ENCODE results near the gene KDM4E.

KDM4E gene

GRCh38 chr11:95054356-95054755 is 29.3 kb downstream of the KDM4E start:
- no peak for DNase-seq

DNA sequence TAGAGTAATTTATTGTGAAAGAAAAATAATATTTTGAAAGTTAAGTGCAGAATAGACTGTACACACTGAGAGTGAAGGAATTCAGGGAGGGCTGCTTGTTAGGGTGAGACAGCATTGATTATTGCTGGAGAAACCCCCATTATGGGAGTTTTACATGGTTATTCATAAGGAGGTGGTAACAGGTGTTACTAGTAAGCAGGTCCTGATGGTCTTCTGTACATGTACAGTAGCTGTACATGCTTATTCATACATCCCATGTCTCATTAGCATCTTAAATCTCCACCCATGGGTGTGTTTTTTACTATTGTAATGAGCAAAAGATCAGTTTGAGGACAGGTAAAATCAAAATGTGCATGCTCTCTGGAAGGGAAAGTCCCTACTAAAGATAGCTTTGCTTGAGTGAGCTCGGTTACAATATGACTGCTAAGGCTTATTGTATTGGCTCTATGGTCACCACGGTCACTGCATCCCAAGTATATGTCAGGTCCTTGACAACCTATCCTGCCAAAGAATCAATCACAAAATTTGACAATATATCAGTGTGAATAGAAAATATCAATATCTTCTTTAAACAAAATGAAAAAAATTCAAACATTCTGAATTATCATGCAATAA is 30.3 kb downstream of the KDM4E start:
- DNase-seq, result no peak

DNA sequence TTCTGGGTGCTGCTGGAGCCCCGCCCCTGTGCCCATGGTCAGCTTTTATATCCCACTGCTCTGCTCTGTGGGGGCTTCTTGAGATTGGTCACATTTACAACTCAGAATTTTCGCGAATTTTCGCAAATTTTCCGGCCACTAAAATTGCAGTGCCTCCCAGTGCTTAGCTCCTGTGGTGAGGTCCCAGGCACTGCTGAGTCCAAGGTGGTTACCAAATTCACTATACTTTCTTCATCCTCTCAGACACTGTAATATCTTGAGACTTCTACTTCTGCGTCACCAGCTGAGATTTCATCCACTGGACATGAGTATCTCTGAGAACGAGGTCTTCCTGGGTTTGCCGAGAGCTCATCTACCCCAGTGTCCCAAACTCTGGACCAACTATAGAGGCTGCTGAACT is 32.9 kb downstream of the KDM4E start:
- DNase-seq, result no peak

- no peak for DNase-seq
Measured at GRCh38 chr11:95058621-95059020, 33.6 kb downstream of the KDM4E start.

DNA sequence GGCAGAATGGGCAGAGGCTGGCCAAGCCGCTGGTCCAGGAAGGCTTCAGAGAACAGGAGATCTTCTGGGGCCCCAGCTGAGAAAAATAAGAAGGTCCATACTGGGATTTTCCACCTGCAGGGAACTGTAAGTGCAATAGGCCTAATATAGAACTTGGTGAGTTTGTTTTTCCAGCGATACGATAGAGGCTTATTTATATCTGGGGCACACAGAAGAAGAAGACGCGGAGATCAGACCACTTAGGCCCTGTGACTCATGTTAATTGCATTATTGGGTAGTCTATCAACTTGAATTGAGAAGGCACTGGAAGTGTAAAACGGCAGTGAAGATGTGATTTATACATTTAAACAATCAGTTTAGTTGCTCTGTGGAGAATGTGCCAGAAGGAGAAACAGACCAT is 34.0 kb downstream of the KDM4E start:
- DNase-seq, result no peak

DNA sequence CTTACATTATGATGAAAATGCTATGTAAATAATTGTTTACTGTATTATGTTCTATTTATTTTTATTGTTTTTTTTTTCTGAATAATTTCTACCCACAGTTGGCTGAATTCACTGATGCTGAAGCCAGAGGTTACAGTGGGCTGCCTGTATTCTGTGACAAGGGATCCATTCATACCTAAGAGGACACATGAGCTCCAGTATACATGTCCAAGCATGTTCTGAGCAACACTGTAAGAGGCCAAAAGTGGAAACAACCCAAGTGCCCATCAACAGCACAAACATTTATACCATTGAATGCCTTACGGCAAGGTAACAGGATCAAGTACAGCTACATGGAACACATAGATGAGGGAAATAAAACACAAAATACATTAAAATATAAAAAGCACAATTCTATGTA is 40.3 kb downstream of the KDM4E start:
- DNase-seq, result no peak

DNA sequence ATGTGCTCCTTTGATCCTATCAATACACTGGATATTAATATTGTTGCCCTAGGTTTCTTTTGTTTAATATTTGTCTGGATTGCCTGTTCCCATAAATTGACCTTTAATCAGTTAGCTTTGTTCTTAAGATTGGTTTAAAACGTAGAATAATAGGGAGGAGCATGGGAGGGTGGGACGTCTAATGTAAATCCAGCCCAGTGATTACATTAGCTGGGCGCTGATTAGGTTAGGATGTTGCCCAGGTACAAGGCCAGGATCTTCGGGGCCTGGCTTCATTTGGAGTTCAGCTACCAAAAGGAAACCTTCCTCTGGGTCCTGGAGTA is 41.6 kb downstream of the KDM4E start, which contains the start of gene SRSF8:
SRSF8 (plus strand) TSS at position 204 of the 323 bp plus-strand sequence. CDS start 308 bp downstream, outside the sequence.
- no peak for DNase-seq

DNA sequence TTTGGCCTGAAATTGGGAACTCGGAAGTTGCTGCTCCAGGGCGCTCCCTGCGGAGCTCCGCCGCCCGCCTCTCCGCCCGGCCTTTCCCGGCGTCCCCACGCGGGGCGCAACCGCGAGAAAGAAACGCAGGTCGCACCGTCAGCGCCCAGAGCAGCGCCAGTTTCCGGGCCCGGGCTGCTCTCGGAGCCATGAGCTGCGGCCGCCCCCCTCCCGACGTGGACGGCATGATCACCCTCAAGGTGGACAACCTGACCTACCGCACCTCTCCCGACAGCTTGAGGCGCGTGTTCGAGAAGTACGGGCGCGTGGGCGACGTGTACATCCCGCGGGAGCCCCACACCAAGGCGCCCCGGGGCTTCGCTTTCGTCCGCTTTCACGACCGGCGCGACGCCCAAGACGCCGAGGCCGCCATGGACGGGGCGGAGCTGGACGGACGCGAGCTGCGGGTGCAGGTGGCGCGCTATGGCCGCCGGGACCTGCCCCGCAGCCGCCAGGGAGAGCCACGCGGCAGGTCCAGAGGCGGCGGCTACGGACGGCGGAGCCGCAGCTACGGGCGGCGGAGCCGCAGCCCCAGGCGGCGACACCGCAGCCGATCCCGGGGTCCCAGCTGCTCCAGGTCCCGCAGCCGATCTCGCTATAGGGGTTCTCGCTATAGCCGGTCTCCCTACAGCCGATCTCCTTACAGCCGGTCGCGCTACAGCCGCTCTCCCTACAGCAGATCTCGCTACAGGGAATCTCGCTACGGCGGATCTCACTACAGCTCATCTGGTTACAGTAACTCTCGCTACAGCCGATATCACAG is 42.2 kb downstream of the KDM4E start:
- peak; percentile 65 for DNase-seq

GRCh38 chr11:95067841-95068219 is 42.8 kb downstream of the KDM4E start:
- DNase-seq, result no peak

DNA sequence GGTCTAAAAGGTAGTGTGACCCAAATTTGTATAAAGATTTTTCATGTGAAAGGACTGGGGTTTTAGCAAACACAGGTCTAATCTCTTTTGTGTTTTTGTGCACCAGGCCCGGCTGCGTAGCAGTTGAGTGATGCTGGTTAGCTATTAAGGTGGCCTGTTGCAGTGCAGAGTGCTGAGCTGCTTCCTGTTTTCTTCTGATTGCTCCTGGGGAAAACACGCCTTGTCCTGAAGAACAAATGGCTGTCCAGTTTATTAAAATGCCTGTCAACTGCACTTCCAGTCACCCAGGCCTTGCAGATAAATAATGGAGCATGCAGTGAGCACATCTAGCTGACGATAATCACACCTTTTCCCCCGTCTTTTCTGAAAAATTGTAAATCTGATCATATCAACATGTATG is 43.5 kb downstream of the KDM4E start:
- DNase-seq, result peak; percentile 77

DNA sequence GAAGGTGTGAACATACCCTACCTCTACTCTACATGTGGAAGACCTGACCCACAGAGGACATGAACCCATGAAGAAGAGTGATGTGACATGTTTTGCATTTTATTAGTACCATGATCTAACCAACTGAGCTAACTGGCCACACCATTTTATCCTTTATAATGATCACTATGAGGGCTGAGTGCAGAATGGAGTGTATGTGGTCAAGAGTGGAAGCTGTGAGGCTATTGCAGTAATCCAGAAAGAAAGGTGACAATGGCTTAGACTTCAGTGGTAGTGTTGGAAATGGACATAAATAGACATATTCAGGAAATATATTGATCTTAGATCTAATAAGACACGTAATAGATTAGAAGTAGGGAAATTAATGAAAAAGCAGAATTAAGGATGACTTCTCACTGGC is 45.4 kb downstream of the KDM4E start:
- DNase-seq, result no peak

DNA sequence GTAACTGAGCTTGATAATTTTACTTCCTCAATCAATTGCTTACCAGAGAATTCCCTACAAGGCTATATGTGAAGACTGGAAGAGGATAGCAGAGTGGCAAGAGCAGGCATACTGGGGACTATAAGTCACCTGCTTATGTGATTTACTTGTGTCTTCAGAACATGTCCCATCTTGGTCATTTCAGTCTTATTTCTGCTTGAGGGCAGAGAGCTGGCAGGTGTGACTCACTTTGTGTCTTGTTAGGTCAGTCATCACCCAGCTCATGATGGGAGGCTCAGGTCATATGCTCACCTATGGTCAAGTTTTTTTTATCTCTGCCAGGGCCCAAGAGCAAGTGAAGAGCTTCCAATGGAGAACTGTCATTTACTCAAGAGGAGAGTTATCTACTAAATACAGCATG is 47.9 kb downstream of the KDM4E start:
- DNase-seq, result no peak

DNA sequence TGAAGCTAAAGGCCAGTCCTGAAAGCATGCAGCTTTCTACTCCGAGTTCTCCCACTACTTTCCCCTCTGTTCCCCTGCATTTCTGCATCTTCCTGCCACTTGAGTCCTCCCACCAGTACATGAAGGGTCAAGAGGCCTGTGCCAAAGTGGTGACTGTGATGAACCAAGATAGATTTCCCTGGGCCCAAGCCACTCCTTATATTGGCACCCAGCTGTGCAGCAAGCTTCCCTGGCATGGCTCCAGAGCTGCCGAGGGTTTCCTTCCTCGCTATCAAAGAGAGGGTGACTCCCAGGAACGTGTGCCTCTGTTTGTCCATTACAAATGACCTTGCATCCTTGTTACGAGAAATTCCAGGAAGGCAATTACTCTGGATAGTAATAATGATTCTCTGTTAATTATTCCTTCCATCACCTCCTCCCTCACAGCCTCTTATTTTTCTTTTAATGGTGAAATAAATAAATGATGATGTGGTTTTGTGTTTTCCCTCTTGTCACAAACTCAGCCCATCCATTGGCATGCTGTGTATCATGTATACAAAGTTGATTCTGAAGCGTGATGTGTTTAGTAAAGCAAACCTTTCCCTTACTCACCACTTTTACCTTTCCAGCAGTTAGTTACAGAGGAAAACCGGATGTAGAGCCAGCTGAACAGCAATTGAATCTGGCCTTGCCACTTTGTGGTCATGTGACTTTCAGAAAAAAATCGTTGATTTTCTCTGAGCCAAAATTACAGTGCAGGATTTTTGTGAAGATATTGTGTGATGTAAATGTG is 49.9 kb downstream of the KDM4E start:
- no peak for DNase-seq

GRCh38 chr11:95076416-95076815 is 51.4 kb downstream of the KDM4E start:
- peak; percentile 42 for DNase-seq

DNA sequence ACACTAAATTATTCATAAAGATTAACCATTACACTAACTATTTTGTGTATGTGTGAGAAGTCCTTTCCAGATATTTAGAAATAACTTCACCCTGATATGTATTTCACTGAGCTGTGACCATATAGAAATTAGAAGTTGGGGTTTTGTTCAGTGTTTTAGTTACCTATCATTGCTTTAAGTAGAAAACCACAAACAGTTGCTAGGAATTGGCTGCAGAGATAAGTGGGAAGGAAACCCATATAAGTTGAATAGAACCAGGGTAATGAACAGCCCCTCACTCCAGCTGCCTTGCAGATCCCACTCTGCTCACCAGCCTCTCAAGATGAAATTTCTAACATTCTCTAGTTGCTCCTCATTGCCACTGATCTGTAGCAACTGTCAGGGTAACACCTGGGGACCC is 51.9 kb downstream of the KDM4E start:
- DNase-seq, result no peak

Measured in NCI-H226 (cell line).